ENCODE data around the gene HRAS.

Gene HRAS

GRCh38 chr11:553083-553987 is 18.0 kb upstream of the HRAS start:
- DNase-seq: no peak

- DNase-seq: no peak
Observed at GRCh38 chr11:551596-551995, 16.2 kb upstream of the HRAS start.

- DNase-seq: no peak
Observed at GRCh38 chr11:551131-551530, 15.8 kb upstream of the HRAS start.

- no peak for DNase-seq
Observed at GRCh38 chr11:550746-551085, 15.3 kb upstream of the HRAS start.

- no peak for DNase-seq
Observed at GRCh38 chr11:550021-550745, 14.8 kb upstream of the HRAS start.

- no peak for DNase-seq
Observed at GRCh38 chr11:548700-549603, 13.6 kb upstream of the HRAS start.

GRCh38 chr11:545171-545570 is 9.8 kb upstream of the HRAS start:
- DNase-seq: no peak

GRCh38 chr11:544817-545166 is 9.4 kb upstream of the HRAS start:
- no peak for DNase-seq

GRCh38 chr11:541433-541885 is 6.1 kb upstream of the HRAS start:
- no peak for DNase-seq

- DNase-seq: no peak
Observed at GRCh38 chr11:540583-541432, 5.4 kb upstream of the HRAS start.

GRCh38 chr11:539971-540481 is 4.7 kb upstream of the HRAS start:
- DNase-seq: no peak

- no peak for DNase-seq
Observed at GRCh38 chr11:538431-539051, 3.2 kb upstream of the HRAS start.

GRCh38 chr11:537622-538430 is 2.5 kb upstream of the HRAS start:
- DNase-seq: no peak

- peak in 1 of 2 experiments; percentile 49 for DNase-seq
Observed at GRCh38 chr11:536841-537621, 1.7 kb upstream of the HRAS start, which contains the start of gene LRRC56. Gene LRRC56, plus strand, starts transcription at chr11:537527. Its CDS starts 3,158 bp downstream, at chr11:540685.

GRCh38 chr11:535210-535518 is 212 bp downstream of the HRAS start:
- no peak for DNase-seq

- no peak for DNase-seq
Observed at GRCh38 chr11:534396-535209, 773 bp downstream of the HRAS start.

GRCh38 chr11:533586-534395 is 1.6 kb downstream of the HRAS start:
- no peak for DNase-seq

GRCh38 chr11:532986-533585 is 2.3 kb downstream of the HRAS start:
- DNase-seq: no peak

Data from SW 1271 (cell line).